ENCODE results near the gene SDHAF2.

SDHAF2 gene

GRCh38 chr11:61489833-61490721, 60.2 kb downstream of the SDHAF2 start:
- TF ChIP-seq CTCF (IDR thresholded peaks at IDR 0.05; ENCODE audit: low read depth, low read length), result no peak
- in situ Hi-C loops (cut with HindIII; ENCODE audit: low sequenced_read_pairs), result no loop called here
- no peak overlapping the region for H3K4me3 ChIP-seq (ENCODE audit: low read depth, low read length)
- DNase-seq (ENCODE audit: low read depth, low spot score), result no peak

- no peak overlapping the region for H3K4me3 ChIP-seq (ENCODE audit: low read depth, low read length)
- in situ Hi-C loops (cut with HindIII; ENCODE audit: low sequenced_read_pairs), result no loop called here
- TF ChIP-seq CTCF (IDR thresholded peaks at IDR 0.05; ENCODE audit: low read depth, low read length), result no peak
- no peak for DNase-seq (ENCODE audit: low read depth, low spot score)
Measured at GRCh38 chr11:61491736-61492395, 61.9 kb downstream of the SDHAF2 start.

- no peak for DNase-seq (ENCODE audit: low read depth, low spot score)
- H3K4me3 ChIP-seq (ENCODE audit: low read depth, low read length), result no peak overlapping the region
- no peak for TF ChIP-seq CTCF (IDR thresholded peaks at IDR 0.05; ENCODE audit: low read depth, low read length)
- in situ Hi-C loops (cut with HindIII; ENCODE audit: low sequenced_read_pairs), result no loop called here
Measured at GRCh38 chr11:61494381-61494961, 64.5 kb downstream of the SDHAF2 start.

GRCh38 chr11:61495801-61496601, 66.1 kb downstream of the SDHAF2 start:
- no peak for DNase-seq (ENCODE audit: low read depth, low spot score)
- in situ Hi-C loops (cut with HindIII; ENCODE audit: low sequenced_read_pairs), result no loop called here
- no peak for TF ChIP-seq CTCF (IDR thresholded peaks at IDR 0.05; ENCODE audit: low read depth, low read length)
- no peak overlapping the region for H3K4me3 ChIP-seq (ENCODE audit: low read depth, low read length)

Measured in astrocyte of the spinal cord (primary cell).